Panc1 (cell line): Measurements from ENCODE around the gene SEC31A. TPM values are rescaled to one million over a fixed set of nuclear protein-coding genes. Genes with fewer than 3 reads are reported as not detected.
A peak's percentile ranks its signal among the peaks of the same experiment; 100 is the strongest.

Experiments used
- ATAC-seq: fragments of 200-7000 bp; cut with Tn5 transposase; 2 replicates; pipeline ENCODE4 v1.9.1; 2020; ENCODE audit warnings: mild to moderate bottlenecking, moderate library complexity
- BruUV-seq: library from RNA; stranded (reverse); fragments of 400-500 nt; replicated peaks from 2 replicates; lab custom pipeline; 2021; lab: Mats Ljungman, UMichigan
- CTCF ChIA-PET: fragments of 300-600 bp; sonication (Branson Sonifier 250); formaldehyde crosslinking; loops from one replicate; lab custom pipeline; 2022; ENCODE audit warnings: antibody characterized with exemption; lab: Charles Lee
- POLR2A ChIA-PET: fragments of 300-600 bp; sonication (Branson Sonifier 250); formaldehyde crosslinking; loops from one replicate; lab custom pipeline; 2022; ENCODE audit warnings: antibody characterized with exemption; lab: Charles Lee
- DNase-seq: peaks from one replicate; pipeline ENCODE4 v3.0.0-alpha.2; 2010; ENCODE audit warnings: low read depth, low spot score
- H3K27ac ChIP-seq: 2 replicates; pipeline ENCODE4 v1.5.1; 2011; ENCODE audit warnings: mild to moderate bottlenecking, low read length, inconsistent platforms
- H3K27me3 ChIP-seq: fragments of 200-500 bp; sonication (Bioruptor generic); 2 replicates; pipeline ENCODE4 v1.6.0; 2014; ENCODE audit warnings: low read length, inconsistent platforms; ENCODE audit not compliant: control insufficient read depth, insufficient read depth
- H3K36me3 ChIP-seq: fragments of 200-500 bp; sonication (Bioruptor generic); 2 replicates; pipeline ENCODE4 v1.5.1; 2014; ENCODE audit warnings: inconsistent platforms, mild to moderate bottlenecking, low read length, moderate library complexity; ENCODE audit not compliant: control insufficient read depth, insufficient read depth
- H3K4me1 ChIP-seq: 2 replicates; pipeline ENCODE4 v1.5.1; 2011; ENCODE audit warnings: inconsistent platforms, mild to moderate bottlenecking, low read length, moderate library complexity; ENCODE audit not compliant: control insufficient read depth, insufficient read depth
- H3K4me3 ChIP-seq, 2 experiments: 2 replicates each; pipeline ENCODE4 v1.5.1; 2011 to 2012; ENCODE audit warnings: low read depth in 2 of 2, low read length in 2 of 2, mild to moderate bottlenecking in 2 of 2, inconsistent platforms in 1 of 2, moderate library complexity in 1 of 2
- H3K9me3 ChIP-seq: fragments of 200-500 bp; sonication (Bioruptor generic); 2 replicates; pipeline ENCODE4 v1.5.1; 2014; ENCODE audit warnings: low read depth, mild to moderate bottlenecking, inconsistent platforms, low read length, moderate library complexity; ENCODE audit not compliant: control insufficient read depth, insufficient read depth
- CTCF ChIP-seq: fragments of 450-650 bp; IDR thresholded peaks from 2 replicates; pipeline ENCODE4 v1.5.1; 2017; ENCODE audit warnings: mild to moderate bottlenecking
- POLR2AphosphoS5 ChIP-seq: IDR thresholded peaks from 2 replicates; pipeline ENCODE4 v1.6.1; 2012; ENCODE audit warnings: mild to moderate bottlenecking, low read depth, low read length, moderate library complexity
- REST ChIP-seq, 2 experiments: IDR thresholded peaks; 2 replicates each; pipeline ENCODE4 v1.6.1; 2011 to 2012; ENCODE audit warnings: low read depth in 2 of 2, control low read depth in 1 of 2, low read length in 1 of 2, mild to moderate bottlenecking in 1 of 2, moderate library complexity in 1 of 2; ENCODE audit not compliant: insufficient read depth in 1 of 2
- SIN3A ChIP-seq: IDR thresholded peaks from 2 replicates; pipeline ENCODE4 v1.6.1; 2012; ENCODE audit warnings: low read depth, mild to moderate bottlenecking, low read length, moderate library complexity, borderline replicate concordance; ENCODE audit not compliant: insufficient read depth
- TCF7L2 ChIP-seq: IDR thresholded peaks from 2 replicates; pipeline ENCODE4 v1.6.1; 2011; ENCODE audit warnings: mild to moderate bottlenecking, low read depth, low read length, inconsistent platforms
- in situ Hi-C: cut with HindIII; loops from 2 replicates; pipeline ENCODE4 v1.10.0; 2016; ENCODE audit warnings: low sequenced_read_pairs, low pct_unique_long_range_greater_than_20kb
- intact Hi-C: fragments of 100-400 bp; cut with micrococcal nuclease; formaldehyde crosslinking; loops from one replicate; pipeline ENCODE4 v1.10.0; 2022; ENCODE audit not compliant: unreplicated experiment
- total RNA-seq: library from RNA; stranded (reverse); gene quantifications from one replicate; pipeline ENCODE4 v1.2.1, GENCODE V29; 2021; ENCODE audit not compliant: unreplicated experiment

SEC31A gene
- total RNA-seq, 1 experiment from 2014 or later, result 107 TPM

GRCh38 chr4:82802911-82803310, 88.0 kb downstream of the SEC31A start:
- in situ Hi-C loops, result no loop called here
- POLR2A ChIA-PET, result no interaction called here

GRCh38 chr4:82801910-82802521, 88.9 kb downstream of the SEC31A start:
- Histone ChIP-seq H3K4me1 (no peaks in the 10 kb centered on the region), H3K9me3 (no peaks in the 10 kb centered on the region), H3K4me3 (no peak overlapping the region), H3K27me3 (no peaks in the 10 kb centered on the region; the same call in 1 of the 2 replicates), H3K27ac (no peak overlapping the region), H3K36me3 (no peaks in the 10 kb centered on the region)
- ATAC-seq, result 0 out of 2 replicates have a peak, but pooled peaks have one; percentile 47
- DNase-seq, result no peak
- BruUV-seq, result no TSS peak
- intact Hi-C loops (loop anchor here (5.0 kb wide), 1 partner anchor 340 kb away; no protein-coding TSS in a partner anchor), in situ Hi-C loops (no loop called here)
- TF ChIP-seq SIN3A, result no peak
- TF ChIP-seq CTCF, result peak; percentile 66; the same call in 1 of the 2 replicates
- POLR2A ChIA-PET, result no interaction called here
- CTCF ChIA-PET, result no interaction called here

More at GRCh38 chr4:82802911-82803310, 88.0 kb downstream of the SEC31A start:
- intact Hi-C loops, result loop anchor here (5.0 kb wide), 1 partner anchor 341 kb away; no protein-coding TSS in a partner anchor
- CTCF ChIA-PET, result no interaction called here
- ATAC-seq (no peak), DNase-seq (no peak)
- H3K27ac ChIP-seq, result no peak overlapping the region
- BruUV-seq, result no TSS peak
- no peaks in the 10 kb centered on the region for H3K9me3 ChIP-seq
- H3K27me3 ChIP-seq, result no peaks in the 10 kb centered on the region; the same call in 1 of the 2 replicates
- no peaks in the 10 kb centered on the region for H3K4me1 ChIP-seq
- TF ChIP-seq TCF7L2, result no peak
- TF ChIP-seq POLR2AphosphoS5, result no peak
- no peak for TF ChIP-seq SIN3A
- TF ChIP-seq CTCF, result no peak
- no peak for TF ChIP-seq REST (IDR thresholded peaks at IDR 0.05; ENCODE audit: insufficient read depth in 1 of 2, low read depth in 2 of 2, low read length in 1 of 2)
- H3K4me3 ChIP-seq, result no peak overlapping the region
- no peaks in the 10 kb centered on the region for H3K36me3 ChIP-seq
